ENCODE data around the gene ELAPOR2.
"Not testable (repeated sequence)": the region's sequence is repeated elsewhere in the genome, so short reads cannot be mapped to it uniquely, and the experiment has no call there.

The ELAPOR2 gene

DNA sequence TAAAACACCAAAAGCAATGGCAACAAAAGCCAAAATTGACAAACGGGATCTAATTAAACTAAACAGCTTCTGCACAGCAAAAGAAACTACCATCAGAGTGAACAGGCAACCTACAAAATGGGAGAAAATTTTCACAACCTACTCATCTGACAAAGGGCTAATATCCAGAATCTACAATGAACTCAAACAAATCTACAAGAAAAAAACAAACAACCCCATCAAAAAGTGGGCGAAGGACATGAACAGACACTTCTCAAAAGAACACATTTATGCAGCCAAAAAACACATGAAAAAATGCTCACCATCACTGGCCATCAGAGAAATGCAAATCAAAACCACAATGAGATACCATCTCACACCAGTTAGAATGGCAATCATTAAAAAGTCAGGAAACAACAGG is 14.7 kb downstream of the ELAPOR2 start:
- DNase-seq, result not testable (repeated sequence)

GRCh38 chr7:87041586-87041985 is 17.9 kb downstream of the ELAPOR2 start:
- DNase-seq, result not testable (repeated sequence)

DNA sequence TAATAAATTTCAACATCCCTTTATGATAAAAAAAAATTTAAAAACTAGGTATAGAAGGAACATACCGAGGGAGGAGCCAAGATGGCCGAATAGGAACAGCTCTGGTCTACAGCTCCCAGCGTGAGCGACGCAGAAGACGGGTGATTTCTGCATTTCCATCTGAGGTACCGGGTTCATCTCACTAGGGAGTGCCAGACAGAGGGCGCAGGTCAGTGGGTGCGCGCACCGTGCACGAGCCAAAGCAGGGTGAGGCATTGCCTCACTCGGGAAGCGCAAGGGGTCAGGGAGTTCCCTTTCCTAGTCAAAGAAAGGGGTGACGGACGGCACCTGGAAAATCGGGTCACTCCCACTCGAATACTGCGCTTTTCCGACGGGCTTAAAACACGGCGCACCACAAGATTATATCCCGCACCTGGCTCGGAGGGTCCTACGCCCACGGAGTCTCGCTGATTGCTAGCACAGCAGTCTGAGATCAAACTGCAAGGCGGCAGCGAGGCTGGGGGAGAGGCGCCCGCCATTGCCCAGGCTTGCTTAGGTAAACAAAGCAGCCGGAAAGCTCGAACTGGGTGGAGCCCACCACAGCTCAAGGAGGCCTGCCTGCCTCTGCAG is 19.7 kb downstream of the ELAPOR2 start:
- DNase-seq, result not testable (repeated sequence)

GRCh38 chr7:87038993-87039690 is 20.3 kb downstream of the ELAPOR2 start:
- no peak for DNase-seq

DNA sequence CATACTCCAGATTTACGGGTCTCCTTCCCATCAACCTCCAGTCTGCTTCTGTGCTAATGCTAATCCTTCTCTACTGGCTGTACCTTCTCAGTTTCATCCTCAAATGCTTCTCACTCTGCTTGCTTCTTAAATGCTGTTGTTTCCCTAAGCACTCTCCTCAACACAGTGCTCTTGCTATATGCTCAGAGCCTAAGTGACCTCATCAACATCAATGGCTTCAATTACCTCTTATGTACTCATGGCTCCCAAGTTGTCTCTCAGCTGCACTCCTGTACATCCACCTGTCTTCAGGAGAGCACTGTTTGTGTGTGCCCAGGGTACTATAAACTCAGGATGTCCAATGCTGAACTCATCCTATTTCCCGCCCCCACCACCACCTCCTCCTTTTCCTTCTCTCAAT is 22.5 kb downstream of the ELAPOR2 start:
- DNase-seq, result no peak

DNA sequence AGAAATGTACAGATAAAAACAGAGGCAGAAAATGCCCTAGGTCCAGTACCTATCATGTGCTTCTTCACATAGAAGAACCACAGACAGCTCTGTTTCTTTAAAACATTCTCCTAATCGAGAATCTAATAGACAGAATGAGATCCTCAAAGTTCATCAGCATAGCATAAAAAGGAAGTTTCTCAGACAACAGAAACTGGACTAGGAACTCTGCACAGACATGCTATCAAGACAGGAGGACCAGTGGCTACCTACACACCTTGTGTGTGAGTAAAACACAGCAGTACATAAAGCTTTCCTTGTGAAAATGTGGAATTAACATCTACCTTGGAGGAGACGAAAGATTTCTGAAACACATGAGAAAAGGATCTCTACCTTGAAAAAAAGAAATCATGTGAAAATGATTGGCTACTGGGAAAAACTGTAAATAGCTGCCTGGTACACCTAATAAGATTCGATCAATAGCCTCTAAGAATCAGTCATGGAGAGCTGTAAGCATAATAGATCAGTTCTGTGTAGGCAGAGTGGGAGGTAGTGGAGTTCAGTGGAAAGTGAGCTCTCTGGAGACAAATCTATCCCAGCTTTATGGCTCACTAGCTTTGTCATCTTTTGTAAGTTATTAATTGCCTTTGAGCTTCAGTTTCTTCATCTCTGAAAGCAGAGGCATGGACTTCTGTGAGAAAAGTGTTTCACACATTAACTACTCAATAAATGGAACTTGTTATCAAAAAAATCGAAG is 26.7 kb downstream of the ELAPOR2 start:
- no peak for DNase-seq

GRCh38 chr7:87029078-87029477 is 30.4 kb downstream of the ELAPOR2 start:
- no peak for DNase-seq

DNA sequence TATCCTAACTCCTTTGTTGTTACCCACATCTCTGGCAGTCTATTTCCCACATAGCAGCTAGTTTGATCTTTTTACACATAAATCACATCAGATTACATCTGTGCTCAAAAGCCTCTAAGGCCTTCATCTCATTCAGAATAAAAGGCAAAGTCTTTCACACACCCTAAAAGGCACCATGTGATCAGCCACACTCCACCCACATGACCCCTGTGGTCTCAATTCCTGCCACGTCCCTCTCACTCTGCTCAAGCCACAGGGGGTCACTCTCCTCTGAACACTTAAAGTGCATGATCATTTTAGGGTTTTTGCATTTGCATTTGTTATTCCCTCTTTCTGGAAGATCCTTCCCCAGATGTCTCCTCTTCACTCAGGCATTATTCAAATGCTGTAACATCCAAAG is 30.8 kb downstream of the ELAPOR2 start:
- DNase-seq, result no peak

DNA sequence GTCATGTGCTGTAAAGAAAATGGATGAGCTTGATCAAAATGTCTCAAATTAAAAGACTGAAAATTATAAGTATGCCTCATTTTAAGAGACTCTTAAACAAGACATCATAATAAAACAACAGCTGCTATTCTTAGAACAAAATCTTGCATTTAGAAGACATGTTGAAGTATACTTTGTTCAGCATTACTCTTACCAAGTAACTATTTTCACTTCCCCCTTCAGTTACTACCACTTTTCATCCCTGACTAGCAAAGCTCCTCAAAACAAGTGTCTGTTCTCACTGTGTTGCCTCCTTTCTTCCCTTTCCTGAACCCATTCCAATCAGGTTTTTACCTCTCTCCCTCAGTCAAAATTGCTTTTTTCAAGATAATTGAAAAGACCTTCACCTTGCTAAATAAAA is 31.6 kb downstream of the ELAPOR2 start:
- no peak for DNase-seq

DNA sequence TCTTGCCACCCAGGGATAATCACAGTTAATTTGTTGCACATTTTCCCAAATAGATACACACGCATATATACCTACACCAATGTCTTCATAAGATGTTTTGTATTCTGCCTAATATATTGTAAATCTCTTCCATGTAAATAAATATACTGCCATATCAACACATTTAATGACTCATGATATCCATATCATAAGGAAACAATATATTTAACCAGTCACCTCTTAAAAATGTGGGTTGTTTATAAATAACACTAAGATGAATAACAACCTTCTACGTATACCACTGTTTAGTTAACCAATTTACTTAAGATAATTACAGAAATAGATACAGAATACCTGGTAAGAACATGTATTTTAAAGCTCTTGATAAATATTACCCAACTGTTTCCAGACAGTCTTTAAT is 38.2 kb downstream of the ELAPOR2 start:
- DNase-seq, result no peak

DNA sequence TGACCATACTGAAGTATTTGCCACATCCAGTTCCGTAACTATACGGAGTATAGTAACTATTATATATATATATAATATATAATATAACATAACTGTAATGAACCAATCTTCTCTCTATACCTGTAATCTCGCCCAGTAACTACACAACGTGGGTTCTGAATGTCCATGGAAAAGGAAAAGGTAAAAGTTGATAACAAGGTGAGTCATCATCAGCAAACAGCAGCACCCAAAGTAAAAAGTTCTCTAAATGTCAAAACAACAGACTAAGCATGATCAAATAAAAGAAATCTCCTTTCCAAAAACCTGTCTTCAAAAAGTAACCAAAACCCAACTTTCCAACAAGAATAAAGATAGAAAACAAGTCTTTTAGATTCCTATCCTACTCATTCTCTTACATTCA is 42.8 kb downstream of the ELAPOR2 start:
- no peak for DNase-seq

DNA sequence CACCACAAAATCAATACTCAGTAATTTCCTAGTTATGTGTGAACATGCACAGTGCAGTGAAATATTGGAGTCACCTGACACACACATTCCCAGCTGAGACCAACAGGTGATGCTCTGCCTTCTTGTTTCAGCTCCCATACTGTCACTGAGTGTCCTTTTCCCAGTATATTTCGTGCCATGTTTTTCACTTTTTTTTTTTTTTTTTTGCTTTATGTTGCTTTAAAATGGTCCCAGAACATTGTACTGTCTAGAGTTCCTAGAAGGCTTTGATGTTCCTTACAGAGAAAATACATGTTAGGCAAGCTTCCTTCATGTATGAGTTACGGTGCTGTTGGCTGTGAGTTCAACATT is 45.6 kb downstream of the ELAPOR2 start:
- DNase-seq, result no peak

- no peak for DNase-seq
These were observed 46.2 kb downstream of the ELAPOR2 start for GRCh38 chr7:87013136-87013839.
